DOHH2 (cell line): ENCODE data around the gene LDHAL6A.
A peak's percentile ranks its signal among the peaks of the same experiment; 100 is the strongest.

Experiments used
- H3F3A ChIP-seq: fragments of 200-600 bp; sonication (generic), shearing (Covaris generic); 2 replicates; pipeline ENCODE4 v1.6.0; 2016; ENCODE audit warnings: antibody characterized with exemption, mild to moderate bottlenecking; ENCODE audit not compliant: control insufficient read depth, insufficient read depth
- H3K27ac ChIP-seq: fragments of 200-600 bp; sonication (generic); 2 replicates; pipeline ENCODE4 v1.5.1; 2014; ENCODE audit warnings: low read depth, mild to moderate bottlenecking, low read length, moderate library complexity
- H3K27me3 ChIP-seq: fragments of 200-600 bp; sonication (generic); 2 replicates; pipeline ENCODE4 v1.6.1; 2014; ENCODE audit warnings: mild to moderate bottlenecking, low read length, mixed read lengths; ENCODE audit not compliant: control insufficient read depth
- H3K36me3 ChIP-seq: fragments of 200-600 bp; sonication (generic); 2 replicates; pipeline ENCODE4 v1.6.1; 2014; ENCODE audit warnings: mild to moderate bottlenecking, low read length, moderate library complexity, mixed read lengths; ENCODE audit not compliant: control insufficient read depth
- H3K4me1 ChIP-seq: fragments of 200-600 bp; sonication (generic); 2 replicates; pipeline ENCODE4 v1.6.1; 2014; ENCODE audit warnings: mild to moderate bottlenecking, low read length, mixed read lengths; ENCODE audit not compliant: control insufficient read depth
- H3K4me2 ChIP-seq: fragments of 200-600 bp; sonication (generic); 2 replicates; pipeline ENCODE4 v1.6.0; 2014; ENCODE audit warnings: mild to moderate bottlenecking, low read length, moderate library complexity
- H3K4me3 ChIP-seq: fragments of 200-600 bp; sonication (generic); 2 replicates; pipeline ENCODE4 v1.5.1; 2014; ENCODE audit warnings: mild to moderate bottlenecking, low read length, mixed read lengths
- H3K79me2 ChIP-seq: fragments of 200-600 bp; sonication (generic); 2 replicates; pipeline ENCODE4 v1.6.1; 2014; ENCODE audit warnings: mild to moderate bottlenecking, low read length, mixed read lengths; ENCODE audit not compliant: control insufficient read depth
- H3K9me2 ChIP-seq: fragments of 200-600 bp; sonication (generic); replicated peaks from 2 replicates; pipeline ENCODE4 v1.6.1; 2014; ENCODE audit warnings: mild to moderate bottlenecking, low read length, mixed read lengths; ENCODE audit not compliant: control insufficient read depth
- H3K9me3 ChIP-seq: fragments of 200-600 bp; sonication (generic); 2 replicates; pipeline ENCODE4 v1.6.1; 2014; ENCODE audit warnings: antibody characterized with exemption, low read length, mixed read lengths; ENCODE audit not compliant: control insufficient read depth, insufficient read depth
- H4K20me1 ChIP-seq: fragments of 200-600 bp; sonication (generic); 2 replicates; pipeline ENCODE4 v1.6.0; 2014; ENCODE audit warnings: low read depth, mild to moderate bottlenecking, antibody characterized with exemption, low read length, moderate library complexity; ENCODE audit not compliant: control insufficient read depth, insufficient read depth
- CTCF ChIP-seq: fragments of 200-600 bp; sonication (generic); IDR thresholded peaks from one replicate; pipeline ENCODE4 v1.5.1; 2014; ENCODE audit warnings: antibody characterized with exemption, mild to moderate bottlenecking, low read depth, low read length; ENCODE audit not compliant: poor library complexity, severe bottlenecking
- EZH2phosphoT487 ChIP-seq: fragments of 200-600 bp; sonication (generic); IDR thresholded peaks from 2 replicates; pipeline ENCODE4 v1.6.1; 2017; ENCODE audit warnings: borderline replicate concordance, mild to moderate bottlenecking, antibody characterized with exemption, low read length, moderate library complexity, mixed read lengths

The LDHAL6A gene

GRCh38 chr11:18527512-18527911, 71.9 kb downstream of the LDHAL6A start:
- Histone ChIP-seq H3K36me3 (peaks cover 24% of the 10 kb centered on the region), H3K4me3 (peak overlapping the region; percentile 85), H3K27me3 (no peaks in the 10 kb centered on the region), H3K79me2 (peaks cover 63% of the 10 kb centered on the region), H3K4me2 (peak overlapping the region; percentile 81), H4K20me1 (no peaks in the 10 kb centered on the region), H3K9me3 (no peaks in the 10 kb centered on the region), H3K27ac (peak overlapping the region; percentile 54), H3K4me1 (peaks cover 46% of the 10 kb centered on the region), H3K9me2 (no peaks in the 10 kb centered on the region), H3F3A (peaks cover 13% of the 10 kb centered on the region)
- TF ChIP-seq EZH2phosphoT487 (no peak), CTCF (no peak)
